ENCODE data around the gene CAPZB.

GRCh38 chr1:19328486-19328885, 156.9 kb downstream of the CAPZB start:
- TF ChIP-seq POLR2A (IDR thresholded peaks at IDR 0.05) = no peak
- TF ChIP-seq, protein P1, sequence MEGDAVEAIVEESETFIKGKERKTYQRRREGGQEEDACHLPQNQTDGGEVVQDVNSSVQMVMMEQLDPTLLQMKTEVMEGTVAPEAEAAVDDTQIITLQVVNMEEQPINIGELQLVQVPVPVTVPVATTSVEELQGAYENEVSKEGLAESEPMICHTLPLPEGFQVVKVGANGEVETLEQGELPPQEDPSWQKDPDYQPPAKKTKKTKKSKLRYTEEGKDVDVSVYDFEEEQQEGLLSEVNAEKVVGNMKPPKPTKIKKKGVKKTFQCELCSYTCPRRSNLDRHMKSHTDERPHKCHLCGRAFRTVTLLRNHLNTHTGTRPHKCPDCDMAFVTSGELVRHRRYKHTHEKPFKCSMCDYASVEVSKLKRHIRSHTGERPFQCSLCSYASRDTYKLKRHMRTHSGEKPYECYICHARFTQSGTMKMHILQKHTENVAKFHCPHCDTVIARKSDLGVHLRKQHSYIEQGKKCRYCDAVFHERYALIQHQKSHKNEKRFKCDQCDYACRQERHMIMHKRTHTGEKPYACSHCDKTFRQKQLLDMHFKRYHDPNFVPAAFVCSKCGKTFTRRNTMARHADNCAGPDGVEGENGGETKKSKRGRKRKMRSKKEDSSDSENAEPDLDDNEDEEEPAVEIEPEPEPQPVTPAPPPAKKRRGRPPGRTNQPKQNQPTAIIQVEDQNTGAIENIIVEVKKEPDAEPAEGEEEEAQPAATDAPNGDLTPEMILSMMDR (IDR thresholded peaks at IDR 0.05) = no peak

Data from adrenal gland (tissue), 5 donors.